Neural progenitor cell (in vitro differentiated cells): ENCODE data around the gene CDC23.
"Not testable (repeated sequence)": the region's sequence is repeated elsewhere in the genome, so short reads cannot be mapped to it uniquely, and the experiment has no call there.

Experiments
- EZH2 ChIP-seq: fragments of 200-600 bp; sonication (generic); IDR thresholded peaks from 2 replicates; pipeline ENCODE4 v1.6.1; 2017; ENCODE audit warnings: antibody characterized with exemption, mild to moderate bottlenecking, moderate library complexity
- EZH2phosphoT487 ChIP-seq: fragments of 200-600 bp; sonication (generic); IDR thresholded peaks from 2 replicates; pipeline ENCODE4 v1.6.1; 2017; ENCODE audit warnings: antibody characterized with exemption
- TF ChIP-seq, protein P1 (sequence below): fragments of 200-600 bp; sonication (generic); IDR thresholded peaks from 2 replicates; pipeline ENCODE4 v1.5.1; 2017; ENCODE audit warnings: antibody characterized with exemption, mild to moderate bottlenecking

- TF ChIP-seq EZH2, EZH2phosphoT487: not testable (repeated sequence)
- TF ChIP-seq, protein P1, sequence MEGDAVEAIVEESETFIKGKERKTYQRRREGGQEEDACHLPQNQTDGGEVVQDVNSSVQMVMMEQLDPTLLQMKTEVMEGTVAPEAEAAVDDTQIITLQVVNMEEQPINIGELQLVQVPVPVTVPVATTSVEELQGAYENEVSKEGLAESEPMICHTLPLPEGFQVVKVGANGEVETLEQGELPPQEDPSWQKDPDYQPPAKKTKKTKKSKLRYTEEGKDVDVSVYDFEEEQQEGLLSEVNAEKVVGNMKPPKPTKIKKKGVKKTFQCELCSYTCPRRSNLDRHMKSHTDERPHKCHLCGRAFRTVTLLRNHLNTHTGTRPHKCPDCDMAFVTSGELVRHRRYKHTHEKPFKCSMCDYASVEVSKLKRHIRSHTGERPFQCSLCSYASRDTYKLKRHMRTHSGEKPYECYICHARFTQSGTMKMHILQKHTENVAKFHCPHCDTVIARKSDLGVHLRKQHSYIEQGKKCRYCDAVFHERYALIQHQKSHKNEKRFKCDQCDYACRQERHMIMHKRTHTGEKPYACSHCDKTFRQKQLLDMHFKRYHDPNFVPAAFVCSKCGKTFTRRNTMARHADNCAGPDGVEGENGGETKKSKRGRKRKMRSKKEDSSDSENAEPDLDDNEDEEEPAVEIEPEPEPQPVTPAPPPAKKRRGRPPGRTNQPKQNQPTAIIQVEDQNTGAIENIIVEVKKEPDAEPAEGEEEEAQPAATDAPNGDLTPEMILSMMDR: not testable (repeated sequence)
Observed at GRCh38 chr5:138155977-138156376, 57.1 kb downstream of the CDC23 start.
